GM18507 (cell line): Measurements from ENCODE around the gene COL4A5.

Experiments
- DNase-seq: peaks from one replicate; pipeline ENCODE4 v3.0.0; 2011; ENCODE audit warnings: low read depth; ENCODE audit not compliant: insufficient read length; ENCODE audit errors: extremely low spot score
- FAIRE-seq: peaks from 2 replicates; lab custom pipeline; 2011; peaks lifted over from hg19 to GRCh38; lab: Jason Lieb, UNC

Gene COL4A5

DNA sequence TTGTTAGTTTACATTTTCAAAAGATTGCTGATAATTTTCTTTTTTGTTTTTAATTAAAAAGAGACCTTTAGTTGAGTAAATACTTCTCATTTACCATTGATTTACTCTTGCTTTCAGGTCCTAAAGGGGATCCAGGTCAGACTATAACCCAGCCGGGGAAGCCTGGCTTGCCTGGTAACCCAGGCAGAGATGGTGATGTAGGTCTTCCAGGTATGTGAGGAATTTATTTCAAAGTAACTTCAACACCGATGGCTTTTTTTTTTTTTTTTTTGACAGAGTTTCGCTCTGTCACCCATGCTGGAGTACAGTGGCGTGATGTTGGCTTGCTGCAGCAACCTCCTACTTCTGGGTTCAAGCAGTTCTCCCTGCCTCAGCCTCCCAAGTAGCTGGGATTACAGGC is 161.6 kb downstream of the COL4A5 start:
- FAIRE-seq (no peak), DNase-seq (no peak)

DNA sequence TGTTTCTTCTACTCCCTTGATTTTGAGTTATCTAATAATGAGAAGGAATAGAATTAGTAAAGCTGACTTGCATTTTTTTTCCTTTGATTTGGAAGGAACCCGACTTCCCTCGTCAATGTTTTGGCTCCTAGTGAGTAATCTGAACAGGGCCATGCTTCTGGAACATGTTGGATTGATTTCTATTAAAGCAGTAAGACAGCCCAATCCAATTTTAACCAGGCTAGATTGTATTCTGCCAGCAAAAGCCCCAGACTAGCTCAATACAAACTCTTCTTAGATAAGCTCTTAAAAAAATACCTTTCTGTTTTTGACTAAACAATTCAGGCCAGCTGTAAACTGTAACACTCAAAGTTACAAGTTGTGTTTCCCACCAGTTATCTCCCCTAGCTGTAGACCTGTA is 170.5 kb downstream of the COL4A5 start:
- no peak for FAIRE-seq
- DNase-seq = no peak

DNA sequence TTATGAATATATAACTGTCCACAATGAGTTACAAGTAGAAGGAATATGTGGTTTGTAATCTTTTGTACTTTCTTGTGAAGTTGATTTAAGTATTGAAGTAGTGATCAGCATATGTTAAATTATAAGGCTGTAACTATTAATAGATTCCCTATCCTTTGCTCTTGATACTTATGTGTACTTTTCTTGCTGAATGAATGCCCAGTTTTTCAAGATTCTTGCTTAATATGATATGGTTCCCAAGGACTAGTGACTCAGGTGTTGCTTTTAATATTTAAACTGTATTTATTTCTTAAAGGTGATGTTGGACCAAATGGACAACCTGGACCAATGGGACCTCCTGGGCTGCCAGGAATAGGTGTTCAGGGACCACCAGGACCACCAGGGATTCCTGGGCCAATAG is 175.0 kb downstream of the COL4A5 start:
- no peak for FAIRE-seq
- DNase-seq = no peak

DNA sequence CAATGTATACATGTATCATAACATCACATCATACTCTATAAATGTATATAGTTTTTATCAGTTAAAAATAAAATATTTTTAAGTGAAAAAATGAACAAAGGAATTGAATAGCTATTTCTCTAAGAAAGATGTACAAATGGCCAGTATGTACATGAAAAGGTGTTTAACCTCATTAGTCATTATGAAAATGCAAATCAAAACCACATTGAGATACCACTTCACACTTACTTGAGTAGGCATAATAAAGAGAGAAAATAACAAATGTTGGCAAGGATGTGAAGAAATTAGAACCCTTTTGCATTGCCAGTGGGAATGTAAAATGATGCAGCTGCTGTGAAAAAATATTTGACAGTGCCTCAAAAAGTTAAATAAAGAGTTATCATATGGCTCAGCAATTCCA is 201.2 kb downstream of the COL4A5 start:
- DNase-seq (no peak), FAIRE-seq (no peak)

DNA sequence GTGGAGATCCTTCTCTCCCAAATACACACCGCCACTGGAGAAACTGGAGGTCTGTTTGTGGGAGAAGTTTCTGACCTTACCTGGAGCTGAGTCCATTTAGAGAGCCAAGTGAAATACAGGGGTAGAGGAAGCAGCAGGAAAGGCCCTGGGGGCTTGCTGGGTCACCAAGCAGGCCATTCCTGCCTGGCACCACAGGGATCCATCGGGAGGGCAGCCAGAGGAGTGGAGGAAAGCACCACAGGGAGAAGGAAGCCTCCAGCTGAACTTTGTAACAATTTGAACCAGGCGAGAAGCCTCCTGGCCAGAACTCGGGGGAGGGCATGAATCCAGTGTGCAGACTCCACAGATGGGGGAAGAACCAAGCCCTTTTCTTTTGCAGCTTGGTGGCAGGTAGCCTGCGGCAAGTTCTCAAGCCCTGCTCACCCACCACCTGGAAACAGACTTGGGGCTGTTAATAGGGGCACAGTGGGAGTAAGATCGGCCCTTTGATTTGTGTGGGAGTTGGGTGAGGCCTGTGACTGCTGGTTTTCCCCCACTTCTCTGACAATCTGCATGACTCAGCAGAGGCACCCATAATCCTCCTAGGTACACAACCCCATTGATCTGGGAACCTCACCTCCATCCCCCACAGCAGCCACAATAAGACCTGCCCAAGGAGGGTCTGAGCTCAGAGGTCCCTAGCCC is 202.1 kb downstream of the COL4A5 start:
- no peak for FAIRE-seq

DNA sequence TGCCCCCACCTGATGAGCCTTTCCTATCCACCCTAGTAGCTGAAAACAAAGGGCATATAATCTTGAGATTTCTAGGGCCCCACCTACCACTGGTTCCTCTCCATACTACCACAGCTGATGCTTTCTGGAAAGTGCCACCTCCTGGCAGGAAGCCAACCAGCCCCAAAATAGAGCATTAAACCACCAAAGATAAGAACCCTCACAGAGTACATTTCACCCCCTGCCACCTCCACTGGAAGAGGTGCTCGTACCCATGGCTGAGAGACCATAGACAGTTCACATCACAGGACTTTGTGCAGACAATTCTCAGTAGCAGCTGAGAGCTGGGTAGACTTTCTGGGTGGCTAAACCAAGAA is 202.6 kb downstream of the COL4A5 start:
- DNase-seq (no peak), FAIRE-seq (no peak)

More for the DNA sequence above, 202.1 kb downstream of the COL4A5 start:
- no peak for DNase-seq

DNA sequence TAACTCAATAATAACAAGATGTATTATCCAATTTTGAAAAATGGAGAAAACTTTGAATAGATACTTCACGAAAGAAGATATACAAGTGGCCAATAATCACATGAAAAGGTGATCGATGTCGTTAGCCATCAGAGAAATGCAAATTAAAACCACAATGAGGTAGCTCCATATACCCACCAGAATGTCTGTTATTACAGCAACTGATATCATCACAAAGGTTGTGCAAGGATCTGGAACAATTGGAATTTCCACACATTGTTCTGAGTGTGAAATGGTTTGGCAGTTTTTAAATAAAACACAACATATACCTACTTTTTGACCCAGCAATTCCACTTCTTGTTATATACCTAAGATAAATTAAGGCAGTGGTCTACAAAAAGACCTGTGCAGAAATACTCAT is 225.1 kb downstream of the COL4A5 start:
- no peak for DNase-seq
- FAIRE-seq = no peak

DNA sequence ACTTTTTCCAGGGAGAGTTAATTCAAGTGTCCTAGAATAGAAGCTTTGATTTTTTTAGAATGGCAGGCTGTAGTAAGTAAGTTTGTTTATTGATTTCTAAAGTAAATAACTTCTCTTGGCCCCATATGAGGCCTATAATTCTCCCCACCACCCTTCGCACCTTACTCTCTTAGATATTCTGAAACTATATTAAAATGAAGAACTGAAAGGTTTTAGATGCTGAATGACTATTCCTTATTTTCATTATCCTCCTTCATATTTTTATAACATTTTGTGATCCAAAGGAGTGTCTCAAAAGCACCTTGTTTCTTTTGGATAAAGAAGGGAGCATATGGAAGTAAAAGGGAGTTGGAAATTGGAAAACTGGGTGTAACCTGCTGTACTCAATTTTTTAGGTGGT is 226.5 kb downstream of the COL4A5 start:
- FAIRE-seq (no peak), DNase-seq (no peak)

DNA sequence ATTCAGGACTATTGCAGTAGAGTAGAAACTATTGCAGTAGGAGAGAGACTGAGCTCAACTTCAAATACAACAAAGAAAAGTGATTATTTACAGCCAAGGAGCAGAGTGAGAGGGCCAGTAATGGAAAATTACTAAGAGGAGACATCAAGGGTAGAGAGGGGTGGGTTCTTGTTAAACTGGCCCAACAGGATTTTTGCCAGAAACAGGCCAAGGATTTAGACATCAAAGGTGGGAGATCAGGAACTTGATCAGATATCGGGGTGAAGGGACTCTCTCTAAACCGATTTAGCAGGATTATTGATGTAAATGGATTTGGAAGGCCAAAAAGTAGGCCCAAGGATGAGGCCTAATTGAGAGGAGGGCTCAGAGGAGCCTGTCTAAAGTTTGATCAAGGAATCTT is 231.9 kb downstream of the COL4A5 start:
- no peak for FAIRE-seq
- no peak for DNase-seq

DNA sequence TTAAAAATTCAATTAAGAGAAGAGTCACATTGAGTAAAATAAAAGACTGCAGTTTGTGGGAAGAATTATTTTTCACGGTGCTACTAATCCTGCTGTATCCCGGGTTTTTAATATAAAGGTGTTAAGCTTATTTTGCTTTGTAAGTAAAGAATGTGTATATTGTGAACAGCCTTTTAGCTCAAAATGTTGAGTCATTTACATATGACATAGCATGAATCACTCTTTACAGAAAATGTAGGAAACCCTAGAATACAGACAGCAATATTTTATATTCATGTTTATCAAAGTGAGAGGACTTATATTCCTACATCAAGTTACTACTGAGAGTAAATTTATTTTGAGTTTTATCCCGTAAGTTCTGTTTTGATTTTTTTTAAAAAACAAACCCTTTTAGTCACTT is 257.1 kb downstream of the COL4A5 start:
- DNase-seq = no peak
- no peak for FAIRE-seq

DNA sequence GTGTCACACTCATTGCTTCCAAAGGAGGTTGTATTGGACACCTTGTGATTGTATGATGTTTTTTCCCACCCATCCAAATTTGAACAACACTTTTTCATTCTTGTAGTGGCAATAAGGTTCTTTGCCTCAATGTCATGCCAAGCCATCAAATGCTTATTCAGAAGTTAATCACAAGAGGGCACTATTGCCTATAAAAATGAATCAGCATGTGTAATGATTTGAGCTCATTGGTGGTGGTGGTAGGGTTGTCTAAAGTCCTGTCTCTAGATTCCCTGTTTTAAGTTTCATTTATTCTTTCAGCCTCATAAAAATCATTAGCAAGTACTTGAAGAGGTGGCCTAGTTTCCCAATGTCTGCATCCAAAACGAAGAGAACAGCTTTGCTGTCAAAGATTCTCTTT is 259.7 kb downstream of the COL4A5 start:
- DNase-seq (no peak), FAIRE-seq (peak; percentile 84)

DNA sequence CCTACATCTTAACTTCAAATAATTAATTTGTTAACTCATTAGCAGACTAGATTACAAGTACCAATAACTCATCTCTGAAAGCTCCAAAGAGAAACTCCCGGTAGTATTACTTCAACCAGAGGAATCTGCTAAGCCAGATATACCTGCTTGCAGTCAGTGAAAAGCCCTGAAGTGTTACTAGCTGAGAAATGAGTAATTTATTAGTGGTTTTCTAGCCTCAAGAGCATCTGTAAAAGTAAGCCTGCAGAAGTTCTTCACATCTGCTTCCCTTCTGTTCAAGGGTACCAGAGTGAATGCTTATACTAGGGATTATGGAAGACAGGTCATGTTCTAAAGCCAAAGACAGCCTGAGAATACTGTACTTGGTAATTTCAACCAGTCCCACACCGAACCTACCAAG is 262.0 kb downstream of the COL4A5 start:
- FAIRE-seq (peak; percentile 56), DNase-seq (no peak)

DNA sequence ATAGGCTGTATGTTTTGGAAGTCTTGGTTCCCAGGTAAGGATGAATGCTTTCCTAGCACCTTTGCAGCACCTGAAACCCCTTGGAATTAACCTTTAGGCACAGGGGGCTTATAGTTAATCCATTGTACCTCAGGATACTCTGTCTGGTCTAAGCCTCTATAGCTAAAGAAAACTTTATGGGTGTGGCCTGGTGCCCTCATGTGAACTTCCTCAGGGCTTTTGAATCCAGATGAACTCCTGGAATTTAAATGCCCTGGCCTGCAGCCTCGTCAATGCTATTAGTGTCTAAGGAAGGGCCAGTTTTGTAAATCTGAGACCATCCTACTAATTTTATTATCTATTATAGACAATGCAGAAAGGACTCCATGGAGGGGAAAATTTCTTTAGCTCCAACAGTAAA is 262.9 kb downstream of the COL4A5 start:
- DNase-seq = no peak
- no peak for FAIRE-seq

DNA sequence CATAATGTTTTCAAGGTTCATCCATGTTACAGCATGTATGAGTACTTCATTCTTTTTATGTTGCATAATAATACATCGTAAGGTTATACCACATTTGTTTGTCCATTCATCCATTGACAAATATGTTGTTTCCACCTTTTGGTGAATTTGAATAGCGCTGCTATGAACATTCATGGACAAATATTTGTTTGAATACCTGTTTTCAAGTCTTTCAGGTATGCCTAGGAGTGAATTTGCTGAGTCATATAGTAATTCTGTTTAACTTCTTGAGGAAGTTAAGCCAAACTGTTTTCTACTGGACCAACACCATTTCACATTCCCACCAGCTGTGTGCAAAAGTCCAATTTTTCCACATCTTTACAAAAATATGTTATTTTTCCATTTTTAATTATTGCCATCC is 265.2 kb downstream of the COL4A5 start:
- no peak for FAIRE-seq
- no peak for DNase-seq

DNA sequence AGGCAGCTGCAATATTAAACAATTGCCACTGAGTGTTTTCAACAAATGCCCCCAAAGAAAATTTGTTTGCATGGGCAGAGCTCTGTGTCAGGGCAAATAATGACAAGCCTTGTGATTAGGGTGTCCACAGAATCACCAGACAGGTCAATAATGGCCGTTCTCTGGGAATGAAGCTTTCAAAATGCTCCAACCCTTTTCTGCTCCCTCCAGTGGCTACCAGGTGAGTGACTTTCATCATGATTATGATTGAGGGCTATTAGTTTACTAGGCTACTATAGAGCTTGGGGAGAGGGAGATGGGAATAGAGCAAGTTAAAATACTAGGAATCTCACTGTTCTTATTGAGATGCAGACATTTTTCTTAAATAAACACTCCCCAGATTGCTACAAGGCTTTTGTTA is 273.2 kb downstream of the COL4A5 start:
- no peak for DNase-seq
- FAIRE-seq = no peak

DNA sequence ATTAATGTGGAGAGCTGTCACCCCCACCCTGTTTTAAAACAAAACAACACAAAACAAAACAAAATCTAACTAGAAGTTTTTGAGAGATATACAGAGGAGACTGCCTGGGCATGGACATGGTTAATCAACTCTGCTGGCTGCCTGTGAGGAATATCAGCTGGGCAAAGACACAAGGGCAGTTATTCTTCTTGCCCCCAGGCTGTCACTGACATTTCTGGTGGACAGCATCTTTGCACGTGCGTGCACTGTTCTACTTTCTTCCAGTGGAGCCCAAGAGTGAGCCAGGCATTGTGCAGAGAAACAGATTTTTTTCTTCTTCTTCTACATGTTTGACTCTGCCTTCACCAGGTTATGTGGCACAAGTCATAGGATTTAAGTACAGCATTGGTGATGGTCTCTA is 282.9 kb downstream of the COL4A5 start:
- DNase-seq = no peak
- FAIRE-seq = no peak

DNA sequence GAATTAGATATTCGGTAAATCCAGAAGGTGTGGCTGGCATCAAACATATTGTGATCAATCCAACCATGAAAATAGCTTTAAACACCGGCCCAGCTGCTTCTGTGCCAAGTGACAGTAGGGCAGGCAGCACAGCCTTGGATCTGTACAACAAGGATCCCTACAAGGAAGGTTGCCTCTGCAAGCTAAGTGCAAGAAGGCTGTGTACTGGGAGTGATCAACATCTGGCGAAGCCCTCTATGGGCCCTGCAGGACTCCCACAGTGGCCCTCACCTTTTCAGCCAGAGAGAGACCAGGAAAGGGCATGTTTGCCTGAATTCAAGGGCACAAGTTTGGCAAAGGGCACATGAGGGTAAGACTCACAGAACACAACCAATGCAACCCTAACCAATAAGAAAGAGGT is 287.1 kb downstream of the COL4A5 start:
- FAIRE-seq (no peak), DNase-seq (no peak)

DNA sequence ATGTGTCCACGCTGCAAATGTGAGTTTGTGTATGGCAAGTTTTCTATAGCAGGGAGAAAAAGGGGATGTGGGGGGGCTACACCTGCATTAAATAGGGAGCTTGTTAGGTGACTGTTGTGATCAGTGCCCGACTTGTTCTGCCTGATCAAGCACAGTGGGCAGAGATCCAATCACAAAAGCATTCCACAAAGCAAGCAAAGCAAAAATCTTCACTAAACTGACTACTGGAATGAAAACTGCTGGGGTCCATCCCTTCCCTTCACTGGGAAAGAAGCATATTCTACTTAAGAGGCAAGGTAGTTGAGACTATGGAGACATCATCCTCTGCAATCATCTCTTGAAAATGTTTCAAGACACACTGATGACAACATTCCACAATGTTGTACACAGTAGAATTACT is 291.5 kb downstream of the COL4A5 start:
- no peak for FAIRE-seq
- DNase-seq = no peak

DNA sequence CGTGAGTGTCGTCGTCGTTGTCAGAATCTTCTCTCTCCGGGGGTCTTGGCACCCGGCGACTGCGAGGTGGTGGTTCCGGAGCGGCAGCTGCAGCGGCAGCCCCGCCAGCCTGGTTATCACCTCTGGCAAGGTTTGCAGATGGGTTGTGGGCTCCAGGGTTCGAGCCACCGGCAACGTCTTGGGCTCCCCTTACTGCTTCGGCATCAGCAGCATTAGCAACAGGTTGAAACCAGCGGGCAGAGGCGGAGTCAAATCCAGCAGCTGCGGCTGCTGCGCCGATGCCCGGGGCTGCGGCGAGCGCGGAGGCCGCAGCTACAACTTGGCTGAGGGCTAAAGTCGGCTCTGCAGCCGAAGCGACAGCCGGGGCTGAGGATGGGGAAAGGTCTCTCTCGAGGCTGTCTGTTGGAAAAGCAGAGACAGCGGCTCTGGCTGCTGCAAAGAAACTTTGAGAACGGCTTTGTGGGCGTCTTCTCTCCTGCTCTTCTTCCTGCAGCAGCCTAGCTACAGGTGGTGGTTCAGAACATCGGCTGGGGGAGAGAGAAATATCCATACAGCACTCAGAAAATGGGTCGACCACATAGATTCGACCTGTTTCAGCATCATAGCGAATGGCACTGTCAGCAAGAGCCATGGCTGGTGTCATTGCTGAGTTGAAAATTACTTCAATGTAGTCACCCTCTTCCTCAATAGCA is 293.1 kb downstream of the COL4A5 start:
- no peak for FAIRE-seq
- no peak for DNase-seq

DNA sequence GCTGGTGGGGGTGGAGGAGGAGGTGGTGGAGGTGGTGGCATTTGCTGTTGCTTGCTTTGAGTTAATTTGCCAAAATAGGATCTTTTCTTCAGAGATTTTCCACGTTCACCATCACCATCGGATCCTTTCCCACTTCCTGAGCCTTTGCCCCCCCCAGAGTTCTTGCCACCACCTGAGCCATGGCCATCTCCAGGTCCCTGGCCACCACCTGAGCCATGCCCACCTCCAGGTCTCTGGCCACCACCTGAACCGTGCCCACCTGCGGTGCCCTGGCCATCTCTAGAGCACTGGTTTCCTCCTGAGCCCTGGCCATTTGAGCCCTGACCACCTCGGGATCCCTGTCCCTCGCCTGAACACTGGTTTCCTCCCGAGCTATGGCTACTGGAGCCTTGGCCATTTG is 294.8 kb downstream of the COL4A5 start:
- FAIRE-seq = no peak
- DNase-seq = no peak

DNA sequence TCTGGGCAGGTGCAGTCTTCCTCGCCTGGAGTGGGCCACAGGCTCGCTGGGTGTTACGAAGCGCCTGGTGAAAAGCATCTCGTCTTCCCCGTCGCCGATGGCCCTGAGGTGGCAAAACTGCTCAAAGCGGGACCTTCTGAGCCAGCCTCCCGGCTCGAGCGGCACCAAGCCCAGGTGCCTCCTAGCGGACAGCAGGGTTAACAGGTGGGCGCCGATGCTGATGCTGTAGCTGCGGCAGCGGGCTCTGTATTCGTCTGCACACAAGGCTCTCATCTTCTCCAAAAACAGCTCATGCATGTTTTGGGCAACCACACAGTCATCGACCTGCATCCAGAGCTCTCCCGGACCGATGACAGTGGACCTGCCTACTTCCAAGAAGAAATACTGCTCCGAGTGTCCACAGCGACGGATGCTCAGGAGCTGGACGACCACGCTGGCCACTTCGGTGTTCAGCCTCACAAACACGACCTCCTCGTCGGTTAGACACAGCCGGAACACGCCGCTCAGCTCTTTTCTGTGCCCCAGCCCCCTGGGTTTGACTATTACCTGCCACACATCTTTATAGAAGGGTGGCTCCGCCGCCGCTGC is 295.5 kb downstream of the COL4A5 start:
- FAIRE-seq = no peak
- no peak for DNase-seq
